ENCODE data around the gene CDNF. TPM values are rescaled to one million over a fixed set of nuclear protein-coding genes. Genes with fewer than 3 reads are reported as not detected.

The CDNF gene
- total and polyA plus RNA-seq, 3 experiments from 2014 or later, result 0.47 to 1.2 (median 0.96) TPM

DNA sequence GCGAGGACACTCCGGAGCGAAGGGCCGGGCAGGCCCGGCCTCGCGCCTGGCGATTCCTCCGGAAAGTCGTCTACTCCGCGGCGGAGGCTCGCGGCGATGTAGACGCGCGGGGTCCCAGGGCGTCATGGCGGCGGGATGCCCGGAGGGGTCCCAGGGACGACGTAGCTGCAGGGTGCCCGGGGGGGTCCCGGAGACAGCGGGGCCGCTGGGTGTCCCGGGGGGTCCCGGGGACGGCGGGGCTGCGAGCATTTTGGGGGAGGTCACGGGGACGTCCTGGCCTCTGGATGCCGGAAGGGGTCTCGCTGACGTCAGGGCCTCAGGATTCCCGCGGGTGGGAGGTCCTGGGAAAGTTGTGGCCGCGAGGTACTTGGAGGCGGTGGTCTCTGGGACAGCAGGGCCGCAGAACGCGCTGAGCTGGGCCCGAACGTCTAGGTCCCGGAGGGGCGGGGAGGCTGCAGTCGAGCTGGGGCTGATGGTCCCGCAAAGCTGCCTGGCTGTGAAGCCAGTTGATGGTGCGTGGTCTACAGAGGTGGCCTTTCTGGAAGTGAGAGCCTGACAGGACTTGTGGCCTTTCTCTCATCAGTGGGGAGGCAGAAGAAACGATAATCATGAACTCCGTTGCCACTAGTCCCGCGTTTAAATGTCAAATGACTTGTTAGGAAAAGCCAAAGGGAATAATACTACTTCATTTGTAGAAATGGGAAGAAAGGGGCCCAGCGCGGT is 906 bp upstream of the CDNF start:
- POLR2A ChIA-PET, result interaction anchor here (0.5 to 3.6 kb wide), 7 partner anchors 40 to 742 kb away, joined by 4 to 35 read pairs (median 7); partner anchors contain the start of genes DCLRE1C, NMT2 and SUV39H2
- Mint-ChIP-seq H3K4me1 (peaks cover 24 to 46% (median 43%) of the 10 kb centered on the region in 3 donors), H3K36me3 (peaks cover 0 to 52% (median 9%) of the 10 kb centered on the region in 3 donors), H3K27me3 (no peaks in the 10 kb centered on the region), H3K9me3 (no peaks in the 10 kb centered on the region), H3K4me3 (peak overlapping the region; percentile 93 to 99 (median 96)), H3K27ac (peak overlapping the region; percentile 86 to 99 (median 98))
- no peaks in the 10 kb centered on the region for H3K27me3 ChIP-seq (ENCODE audit: insufficient read depth, low read length, poor library complexity, severe bottlenecking)
- no peaks in the 10 kb centered on the region for H3K9me3 ChIP-seq (ENCODE audit: low read length)
- H3K36me3 ChIP-seq (ENCODE audit: insufficient read depth, low read length), result peaks cover 31% of the 10 kb centered on the region
- H3K4me1 ChIP-seq (ENCODE audit: insufficient read depth, low read length), result peaks cover 22% of the 10 kb centered on the region
- H3K27ac ChIP-seq (ENCODE audit: low read depth, low read length), result peak overlapping the region; percentile 98
- DNase-seq, result peak; percentile 10 to 54 (median 20)
- CTCF ChIA-PET, result interaction anchor here (0.9 to 3.0 kb wide), 12 partner anchors 12 to 632 kb away, joined by 3 to 13 read pairs (median 4); partner anchors contain the start of genes MEIG1 and SUV39H2
- H3K4me3 ChIP-seq (ENCODE audit: low read length), result peak overlapping the region; percentile 93

DNA sequence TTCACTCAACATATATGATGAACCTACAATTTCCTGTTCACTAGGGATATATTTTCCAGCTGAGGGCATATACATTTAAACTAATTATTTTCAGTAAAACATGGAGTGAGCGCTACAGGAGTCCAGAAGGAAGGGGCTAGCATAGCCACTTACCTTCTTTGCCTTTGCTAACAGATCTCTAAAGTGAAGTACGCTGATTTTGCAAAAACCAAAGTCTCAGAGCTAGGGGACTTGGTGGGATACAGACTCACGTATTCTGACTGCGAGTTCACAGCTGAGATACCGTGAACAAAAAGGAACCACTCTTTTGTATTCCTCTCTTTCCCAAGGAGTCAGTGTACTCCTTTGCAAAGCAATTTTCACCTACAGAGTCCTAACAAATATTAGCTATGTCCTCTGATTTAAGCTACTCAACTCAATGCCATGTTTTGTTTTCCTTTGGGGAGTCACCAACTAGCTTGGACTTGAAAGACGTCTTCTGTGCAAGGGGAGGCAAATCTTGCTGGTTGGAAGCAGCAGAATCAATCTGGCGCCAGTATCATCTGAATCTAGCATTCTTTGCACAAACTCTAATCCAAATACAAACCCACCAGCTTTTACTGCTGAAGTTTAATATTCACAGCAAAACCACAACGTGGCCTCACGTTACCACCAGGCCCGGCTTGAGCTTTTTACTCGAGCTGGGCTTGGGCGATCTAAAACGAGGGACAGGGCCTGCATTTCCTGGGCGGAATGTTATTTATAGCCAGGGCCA is 657 bp downstream of the CDNF start:
- H3K36me3 ChIP-seq (ENCODE audit: insufficient read depth, low read length), result peaks cover 17% of the 10 kb centered on the region
- Mint-ChIP-seq H3K9me3 (no peaks in the 10 kb centered on the region), H3K4me1 (peaks cover 24 to 46% (median 43%) of the 10 kb centered on the region in 3 donors), H3K27ac (peak overlapping the region; percentile 86 to 99 (median 98)), H3K27me3 (no peaks in the 10 kb centered on the region), H3K4me3 (peak overlapping the region; percentile 93 to 99 (median 96)), H3K36me3 (peaks cover 0 to 41% (median 11%) of the 10 kb centered on the region in 3 donors)
- POLR2A ChIA-PET, result interaction anchor here (0.6 to 3.6 kb wide), 10 partner anchors 13 to 1998 kb away, joined by 3 to 35 read pairs (median 4); partner anchors contain the start of genes DCLRE1C, MEIG1, NMT2 and SUV39H2
- DNase-seq, result peak in 1 of 5 donors; percentile 3
- CTCF ChIA-PET, result interaction anchor here (0.6 to 3.0 kb wide), 17 partner anchors 10 to 640 kb away, joined by 3 to 13 read pairs (median 5); partner anchors contain the start of genes MEIG1 and SUV39H2
- H3K27ac ChIP-seq (ENCODE audit: low read depth, low read length), result peak overlapping the region; percentile 98
- H3K4me3 ChIP-seq (ENCODE audit: low read length), result peak overlapping the region; percentile 93
- peaks cover 22% of the 10 kb centered on the region for H3K4me1 ChIP-seq (ENCODE audit: insufficient read depth, low read length)
- H3K9me3 ChIP-seq (ENCODE audit: low read length), result no peaks in the 10 kb centered on the region
- no peaks in the 10 kb centered on the region for H3K27me3 ChIP-seq (ENCODE audit: insufficient read depth, low read length, poor library complexity, severe bottlenecking)

DNA sequence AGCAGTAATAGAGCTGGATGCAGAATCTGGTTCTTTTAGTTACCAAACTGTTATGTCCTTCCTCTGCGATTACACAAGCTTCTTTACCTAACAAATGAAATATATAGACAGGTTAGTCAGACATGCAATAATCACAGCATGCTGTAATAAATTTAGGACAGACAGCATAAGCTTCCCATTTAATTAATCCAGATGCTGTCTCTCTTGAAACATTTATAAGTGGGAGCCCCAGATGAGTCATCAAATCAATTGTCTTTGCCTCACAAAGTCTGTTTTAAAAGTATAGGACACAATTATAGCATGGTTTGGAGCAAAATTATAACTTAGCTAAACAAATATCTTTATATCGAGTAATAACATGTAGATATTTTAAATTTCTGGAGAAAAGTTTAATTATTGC is 1.6 kb downstream of the CDNF start:
- ChIA-PET CTCF (interaction anchor here (1.3 to 3.0 kb wide), 7 partner anchors 9 to 638 kb away, joined by 3 to 10 read pairs (median 7); no protein-coding TSS in a partner anchor), POLR2A (interaction anchor here (3.6 kb wide), 1 partner anchor 42 kb away, joined by 35 read pairs; the partner anchor contains the start of gene SUV39H2)
- Histone ChIP-seq H3K4me3 (ENCODE audit: low read length) (no peak overlapping the region), H3K4me1 (ENCODE audit: insufficient read depth, low read length) (peaks cover 22% of the 10 kb centered on the region), H3K9me3 (ENCODE audit: low read length) (no peaks in the 10 kb centered on the region), H3K36me3 (ENCODE audit: insufficient read depth, low read length) (peaks cover 7% of the 10 kb centered on the region), H3K27ac (ENCODE audit: low read depth, low read length) (no peak overlapping the region), H3K27me3 (ENCODE audit: insufficient read depth, low read length, poor library complexity, severe bottlenecking) (no peaks in the 10 kb centered on the region)
- Mint-ChIP-seq H3K27me3 (no peaks in the 10 kb centered on the region), H3K4me1 (peaks cover 24 to 42% (median 35%) of the 10 kb centered on the region in 3 donors), H3K4me3 (peak overlapping the region in 1 of 7 donors; percentile 13), H3K9me3 (no peaks in the 10 kb centered on the region), H3K27ac (peak overlapping the region in 6 of 8 donors; percentile 13 to 99 (median 98)), H3K36me3 (peaks cover 0 to 31% (median 9%) of the 10 kb centered on the region in 3 donors)
- no peak for DNase-seq

DNA sequence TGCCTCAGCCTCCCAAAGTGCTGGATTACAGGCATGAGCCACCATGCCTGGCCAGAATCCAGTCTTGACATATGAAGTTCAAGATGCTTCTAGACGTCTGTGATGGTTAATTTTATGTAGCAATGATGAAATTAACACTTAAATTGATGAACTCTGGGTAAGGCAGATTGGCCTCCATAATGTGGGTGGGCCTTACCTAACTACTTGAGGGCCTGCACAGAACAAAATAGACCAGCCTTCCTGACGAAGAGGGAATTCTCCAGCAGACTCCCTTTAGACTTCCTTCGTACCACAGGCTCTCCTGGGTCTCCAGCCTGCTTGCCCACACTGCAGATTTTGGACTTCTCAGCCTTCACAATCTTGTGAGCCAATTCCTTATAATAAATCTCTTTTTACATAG is 4.7 kb downstream of the CDNF start:
- H3K9me3 ChIP-seq (ENCODE audit: low read length), result no peaks in the 10 kb centered on the region

DNA sequence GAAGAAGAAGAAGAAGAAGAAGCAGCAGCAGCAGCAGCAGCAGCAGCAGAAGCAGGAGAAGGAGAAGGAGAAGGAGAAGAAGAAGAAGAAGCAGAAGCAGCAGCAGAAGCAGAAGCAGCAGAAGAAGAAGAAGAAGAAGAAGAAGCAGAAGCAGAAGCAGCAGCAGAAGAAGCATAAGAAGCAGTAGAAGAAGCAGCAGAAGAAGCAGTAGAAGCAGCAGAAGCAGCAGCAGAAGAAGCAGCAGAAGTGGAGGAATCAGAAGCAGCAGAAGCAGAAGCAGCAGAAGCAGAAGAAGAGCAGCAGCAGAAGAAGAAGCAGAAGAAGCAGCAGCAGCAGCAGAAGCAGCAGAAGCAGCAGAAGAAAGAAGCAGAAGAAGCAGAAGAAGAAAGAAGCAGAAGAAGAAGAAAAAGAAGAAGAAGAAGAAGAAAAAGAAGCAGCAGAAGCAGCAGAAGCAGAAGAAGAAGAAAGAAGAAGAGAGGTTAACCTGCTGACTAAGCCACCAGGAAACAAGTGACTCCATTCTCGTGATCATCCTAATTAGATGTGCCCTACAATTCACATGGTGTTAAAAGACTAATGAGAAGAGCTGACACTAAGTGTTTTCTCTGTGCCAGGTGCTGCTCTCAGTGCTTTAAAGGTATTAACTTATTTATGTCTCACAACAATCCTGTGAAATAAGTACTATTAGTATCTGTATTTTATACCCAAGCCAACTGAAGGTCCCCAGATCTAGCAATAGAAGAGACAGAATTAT is 11.6 kb downstream of the CDNF start:
- ChIA-PET CTCF (interaction anchor here (1.7 kb wide), 1 partner anchor 11 kb away, joined by 8 read pairs; the partner anchor contains the start of genes CDNF, HSPA14 and MSANTD7), POLR2A (no interaction called here)

More for the DNA sequence above, 4.7 kb downstream of the CDNF start:
- Histone ChIP-seq H3K4me3 (ENCODE audit: low read length) (no peak overlapping the region), H3K27ac (ENCODE audit: low read depth, low read length) (no peak overlapping the region), H3K27me3 (ENCODE audit: insufficient read depth, low read length, poor library complexity, severe bottlenecking) (no peaks in the 10 kb centered on the region), H3K36me3 (ENCODE audit: insufficient read depth, low read length) (no peaks in the 10 kb centered on the region), H3K4me1 (ENCODE audit: insufficient read depth, low read length) (peaks cover 12% of the 10 kb centered on the region)
- ChIA-PET CTCF (no interaction called here), POLR2A (interaction anchor here (0.7 kb wide), 1 partner anchor 301 kb away, joined by 4 read pairs; no protein-coding TSS in a partner anchor)
- peaks cover 0 to 12% (median 5%) of the 10 kb centered on the region in 3 donors for H3K36me3 Mint-ChIP-seq
- peaks cover 8 to 19% (median 16%) of the 10 kb centered on the region in 3 donors for H3K4me1 Mint-ChIP-seq
- H3K27ac Mint-ChIP-seq, result no peak overlapping the region
- H3K9me3 Mint-ChIP-seq, result no peaks in the 10 kb centered on the region
- no peaks in the 10 kb centered on the region for H3K27me3 Mint-ChIP-seq
- no peak overlapping the region for H3K4me3 Mint-ChIP-seq
- DNase-seq, result no peak

DNA sequence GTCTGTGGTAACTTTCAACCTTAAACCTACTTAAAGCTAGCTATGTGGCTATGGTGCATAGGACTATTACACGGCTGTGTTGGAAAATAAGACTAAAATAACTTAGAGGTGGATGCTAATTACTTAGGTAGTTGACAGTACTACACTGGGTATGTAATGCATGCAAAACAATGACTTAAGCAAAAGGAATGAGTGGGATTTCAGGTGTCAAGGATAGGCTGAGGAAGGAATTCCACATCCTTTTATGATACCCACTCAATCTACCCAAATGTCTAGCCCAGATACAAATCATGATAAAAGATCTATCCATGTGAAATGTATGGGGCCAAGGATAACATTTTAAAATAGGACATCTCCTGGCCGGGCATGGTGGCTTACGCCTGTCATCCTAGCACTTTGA is 13.9 kb downstream of the CDNF start:
- no peaks in the 10 kb centered on the region for H3K36me3 ChIP-seq (ENCODE audit: insufficient read depth, low read length)
- no peak overlapping the region for H3K27ac ChIP-seq (ENCODE audit: low read depth, low read length)
- Mint-ChIP-seq H3K4me1 (peaks cover 0 to 6% (median 3%) of the 10 kb centered on the region in 3 donors), H3K36me3 (no peaks in the 10 kb centered on the region), H3K27ac (no peak overlapping the region), H3K9me3 (no peaks in the 10 kb centered on the region), H3K4me3 (no peak overlapping the region), H3K27me3 (no peaks in the 10 kb centered on the region)
- no peak for DNase-seq
- H3K4me3 ChIP-seq (ENCODE audit: low read length), result no peak overlapping the region
- H3K27me3 ChIP-seq (ENCODE audit: insufficient read depth, low read length, poor library complexity, severe bottlenecking), result no peaks in the 10 kb centered on the region
- POLR2A ChIA-PET, result interaction anchor here (1.0 to 1.1 kb wide), 2 partner anchors 14 to 281 kb away, joined by 3 read pairs; partner anchors contain the start of genes CDNF, HSPA14 and MSANTD7
- CTCF ChIA-PET, result interaction anchor here (1.0 to 2.6 kb wide), 10 partner anchors 13 to 628 kb away, joined by 3 to 11 read pairs (median 6); partner anchors contain the start of gene CDNF
- H3K4me1 ChIP-seq (ENCODE audit: insufficient read depth, low read length), result no peaks in the 10 kb centered on the region
- no peaks in the 10 kb centered on the region for H3K9me3 ChIP-seq (ENCODE audit: low read length)

More for the DNA sequence above, 11.6 kb downstream of the CDNF start:
- H3K27me3 ChIP-seq (ENCODE audit: insufficient read depth, low read length, poor library complexity, severe bottlenecking), result no peaks in the 10 kb centered on the region
- H3K36me3 ChIP-seq (ENCODE audit: insufficient read depth, low read length), result no peaks in the 10 kb centered on the region
- Mint-ChIP-seq H3K4me1 (peaks cover 0 to 6% (median 3%) of the 10 kb centered on the region in 3 donors), H3K4me3 (no peak overlapping the region), H3K27ac (peak overlapping the region in 1 of 8 donors; percentile 16), H3K36me3 (no peaks in the 10 kb centered on the region), H3K9me3 (no peaks in the 10 kb centered on the region), H3K27me3 (no peaks in the 10 kb centered on the region)
- H3K4me1 ChIP-seq (ENCODE audit: insufficient read depth, low read length), result no peaks in the 10 kb centered on the region
- no peak overlapping the region for H3K27ac ChIP-seq (ENCODE audit: low read depth, low read length)
- no peaks in the 10 kb centered on the region for H3K9me3 ChIP-seq (ENCODE audit: low read length)
- H3K4me3 ChIP-seq (ENCODE audit: low read length), result no peak overlapping the region
- no peak for DNase-seq
